AG09309 (cell line): ENCODE measurements around the gene NUDT16L1.

ENCODE experiments used
- DNase-seq: peaks from one replicate; pipeline ENCODE4 v3.0.0-alpha.2; 2010; ENCODE audit warnings: low read depth
- H3K4me3 ChIP-seq: 2 replicates; pipeline ENCODE4 v1.5.1; 2011; ENCODE audit warnings: mild to moderate bottlenecking, low read depth, low read length, moderate library complexity; ENCODE audit not compliant: control insufficient read depth
- TF ChIP-seq, protein P1 (sequence below): IDR thresholded peaks from 2 replicates; pipeline ENCODE4 v1.5.1; 2011; ENCODE audit warnings: mild to moderate bottlenecking, low read depth, low read length, inconsistent platforms; ENCODE audit not compliant: insufficient read depth, control insufficient read depth; ENCODE audit errors: missing control alignments

Gene NUDT16L1

DNA sequence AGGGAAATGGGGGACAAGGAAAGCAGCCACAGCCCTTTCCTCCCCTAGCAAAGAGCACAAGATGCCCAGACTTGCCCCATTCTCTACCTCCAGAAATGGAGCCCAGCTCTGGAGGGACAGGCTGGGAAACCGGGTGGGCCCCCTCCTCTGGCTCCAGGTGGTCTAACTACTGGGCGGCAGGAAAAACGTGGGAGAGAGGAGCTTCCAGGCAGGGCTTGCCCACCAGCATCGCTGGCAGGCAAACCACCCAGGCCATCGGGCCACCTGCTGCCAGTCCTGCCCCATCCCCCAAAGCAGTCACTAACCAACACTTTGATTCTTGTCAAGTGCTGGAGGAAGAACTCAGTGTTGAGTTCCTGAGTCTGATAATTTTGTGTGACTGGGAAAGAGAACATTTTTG lies 25.1 kb downstream of the NUDT16L1 start:
- no peak for DNase-seq

DNA sequence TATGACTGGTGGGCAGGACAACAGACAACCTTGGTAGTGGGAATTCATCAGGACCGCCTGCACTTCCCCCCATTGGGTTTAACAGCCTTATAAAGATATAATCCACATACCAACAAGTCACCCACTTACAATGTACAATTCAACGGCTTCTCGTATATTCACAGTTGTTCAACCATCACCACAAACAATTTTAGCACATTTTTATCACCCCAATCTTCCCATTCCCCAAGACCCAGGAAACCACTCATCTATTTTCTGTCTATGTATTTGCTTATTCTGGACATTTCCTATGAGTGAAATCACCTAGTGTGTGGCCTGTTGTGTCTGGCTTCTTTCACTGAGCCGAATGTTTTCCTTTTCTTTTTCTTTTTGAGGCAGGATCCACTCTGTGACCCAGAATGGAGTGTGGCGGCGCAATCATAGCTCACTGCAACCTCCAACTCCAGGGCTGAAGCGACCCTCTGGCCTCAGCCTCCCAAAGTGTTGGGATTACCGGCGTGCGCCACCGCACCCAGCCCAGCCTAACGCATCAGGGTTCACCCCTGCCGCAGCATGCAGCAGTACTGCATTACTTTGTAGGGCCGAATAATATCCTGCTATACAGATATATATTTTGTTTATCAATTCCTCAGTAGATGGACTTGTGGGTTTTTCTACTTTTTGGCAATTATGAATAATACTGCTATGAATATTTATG lies 29.9 kb downstream of the NUDT16L1 start:
- no peak for DNase-seq
- H3K4me3 ChIP-seq, result no peak overlapping the region
- TF ChIP-seq, protein P1, sequence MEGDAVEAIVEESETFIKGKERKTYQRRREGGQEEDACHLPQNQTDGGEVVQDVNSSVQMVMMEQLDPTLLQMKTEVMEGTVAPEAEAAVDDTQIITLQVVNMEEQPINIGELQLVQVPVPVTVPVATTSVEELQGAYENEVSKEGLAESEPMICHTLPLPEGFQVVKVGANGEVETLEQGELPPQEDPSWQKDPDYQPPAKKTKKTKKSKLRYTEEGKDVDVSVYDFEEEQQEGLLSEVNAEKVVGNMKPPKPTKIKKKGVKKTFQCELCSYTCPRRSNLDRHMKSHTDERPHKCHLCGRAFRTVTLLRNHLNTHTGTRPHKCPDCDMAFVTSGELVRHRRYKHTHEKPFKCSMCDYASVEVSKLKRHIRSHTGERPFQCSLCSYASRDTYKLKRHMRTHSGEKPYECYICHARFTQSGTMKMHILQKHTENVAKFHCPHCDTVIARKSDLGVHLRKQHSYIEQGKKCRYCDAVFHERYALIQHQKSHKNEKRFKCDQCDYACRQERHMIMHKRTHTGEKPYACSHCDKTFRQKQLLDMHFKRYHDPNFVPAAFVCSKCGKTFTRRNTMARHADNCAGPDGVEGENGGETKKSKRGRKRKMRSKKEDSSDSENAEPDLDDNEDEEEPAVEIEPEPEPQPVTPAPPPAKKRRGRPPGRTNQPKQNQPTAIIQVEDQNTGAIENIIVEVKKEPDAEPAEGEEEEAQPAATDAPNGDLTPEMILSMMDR, result no peak

More for the DNA sequence above, 25.1 kb downstream of the NUDT16L1 start:
- TF ChIP-seq, protein P1, result no peak
- H3K4me3 ChIP-seq, result no peak overlapping the region

GRCh38 chr16:4724661-4725270 lies 31.4 kb downstream of the NUDT16L1 start:
- DNase-seq, result no peak
- no peak overlapping the region for H3K4me3 ChIP-seq
- TF ChIP-seq, protein P1, result no peak

GRCh38 chr16:4726616-4727015 lies 33.3 kb downstream of the NUDT16L1 start:
- H3K4me3 ChIP-seq, result no peak overlapping the region
- no peak for DNase-seq
- TF ChIP-seq, protein P1, result no peak

DNA sequence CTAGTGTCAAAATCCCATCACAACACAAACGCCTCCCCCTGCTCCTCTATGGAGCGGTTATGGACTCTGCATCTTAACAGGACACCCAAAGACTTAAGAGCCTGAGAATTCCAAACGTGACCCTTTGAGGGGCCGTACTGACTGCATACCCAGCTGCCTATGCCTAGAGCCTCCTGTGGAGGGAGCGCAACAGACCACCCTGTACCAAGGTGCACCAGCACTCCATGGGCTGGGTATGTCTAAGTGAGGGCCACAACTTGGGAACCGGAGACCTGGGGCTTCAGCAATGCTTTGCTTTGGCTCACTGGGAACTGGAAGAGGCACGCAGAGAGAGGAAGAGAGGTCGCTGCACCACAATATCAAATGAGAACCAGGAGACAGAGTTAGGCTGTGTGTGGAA lies 35.3 kb downstream of the NUDT16L1 start:
- TF ChIP-seq, protein P1, result no peak
- no peak for DNase-seq
- no peak overlapping the region for H3K4me3 ChIP-seq

DNA sequence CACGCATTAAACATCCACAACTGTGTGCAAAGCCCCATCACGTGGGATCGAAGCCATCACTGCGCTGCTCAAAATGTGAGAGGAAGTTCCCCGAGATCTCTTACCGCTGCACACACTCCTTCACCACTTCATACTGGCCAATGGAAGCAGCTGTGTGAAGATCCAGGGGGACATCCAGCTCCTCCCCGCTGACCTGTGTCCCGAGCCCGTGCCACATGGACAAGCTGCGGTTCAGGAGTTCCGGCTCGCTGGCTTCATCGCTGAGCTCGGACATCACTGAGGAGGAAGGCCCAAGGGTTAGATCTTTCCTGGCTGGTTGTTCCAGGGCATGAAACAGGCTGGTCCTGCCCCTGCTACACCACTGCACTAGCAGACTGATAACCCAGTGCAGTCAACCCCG lies 36.5 kb downstream of the NUDT16L1 start:
- DNase-seq, result no peak

More for the DNA sequence above, 36.5 kb downstream of the NUDT16L1 start:
- TF ChIP-seq, protein P1, result no peak
- H3K4me3 ChIP-seq, result no peak overlapping the region
